ENCODE measurements around the gene TNS3.

The TNS3 gene

DNA sequence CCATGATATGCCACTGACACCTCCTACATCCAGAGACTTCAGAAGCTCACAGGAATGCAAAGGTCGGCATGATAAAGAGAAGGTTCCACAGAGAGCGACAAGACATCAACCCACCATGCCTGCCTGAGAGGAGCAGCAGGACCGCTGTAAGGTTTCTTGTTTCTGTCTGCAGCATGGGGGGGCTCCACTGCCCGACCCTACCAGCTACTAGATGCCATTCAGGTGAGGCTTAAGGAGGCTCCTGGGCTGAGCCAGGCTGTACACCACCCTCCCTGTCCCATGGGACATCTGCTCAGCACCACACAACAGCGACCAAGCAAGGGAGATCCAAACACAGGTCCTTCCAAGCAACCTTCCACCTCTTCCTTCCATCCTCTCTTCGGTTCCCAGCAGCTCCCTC lies 234.6 kb downstream of the TNS3 start:
- DNase-seq (ENCODE audit: low read depth in 2 of 2) = no peak

- DNase-seq (ENCODE audit: low read depth in 2 of 2) = no peak
Measured at GRCh38 chr7:47346377-47346914, 235.5 kb downstream of the TNS3 start.

- no peak for DNase-seq (ENCODE audit: low read depth in 2 of 2)
Measured at GRCh38 chr7:47345857-47346298, 236.0 kb downstream of the TNS3 start.

DNA sequence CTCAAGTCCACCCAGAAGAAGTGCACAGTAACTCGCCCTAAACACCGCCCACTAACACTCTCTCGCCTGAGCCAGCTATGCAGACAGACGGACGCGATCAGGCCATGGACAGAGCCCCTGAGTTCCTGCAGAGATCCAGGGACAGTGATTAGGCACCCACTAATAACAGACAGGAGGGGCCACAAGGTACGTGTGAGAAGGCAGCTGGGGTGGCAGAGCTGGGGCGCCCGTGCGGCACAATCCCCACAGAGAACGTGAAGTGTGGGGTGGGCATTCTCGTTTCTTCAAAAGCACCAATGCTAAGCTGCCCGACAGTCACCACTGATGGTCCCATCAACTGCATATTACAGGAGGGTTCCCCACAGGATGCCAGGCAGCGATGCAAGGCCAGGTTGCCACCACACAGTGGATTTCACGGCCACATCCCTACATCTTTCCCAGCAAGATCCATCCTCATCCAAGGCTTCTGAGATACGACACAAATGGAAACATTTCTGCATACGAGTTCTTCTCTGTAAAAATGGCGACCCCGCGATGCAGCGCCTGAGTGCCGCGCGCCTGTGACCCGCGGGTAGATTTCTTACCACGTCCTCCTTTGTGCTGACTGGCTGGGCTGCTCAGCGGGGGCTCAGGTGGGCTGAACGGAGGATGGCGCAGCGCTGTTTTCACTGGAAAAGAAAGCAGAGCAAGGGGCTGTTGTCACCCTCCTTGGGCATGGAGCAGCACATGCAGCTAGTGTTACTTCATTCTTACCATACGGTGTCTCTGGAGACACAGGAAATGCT lies 237.5 kb downstream of the TNS3 start:
- no peak for DNase-seq (ENCODE audit: low read depth in 2 of 2)

GRCh38 chr7:47343061-47343455 lies 238.9 kb downstream of the TNS3 start:
- DNase-seq (ENCODE audit: low read depth in 2 of 2) = no peak

GRCh38 chr7:47342296-47343060 lies 239.4 kb downstream of the TNS3 start:
- DNase-seq (ENCODE audit: low read depth in 2 of 2) = no peak

DNA sequence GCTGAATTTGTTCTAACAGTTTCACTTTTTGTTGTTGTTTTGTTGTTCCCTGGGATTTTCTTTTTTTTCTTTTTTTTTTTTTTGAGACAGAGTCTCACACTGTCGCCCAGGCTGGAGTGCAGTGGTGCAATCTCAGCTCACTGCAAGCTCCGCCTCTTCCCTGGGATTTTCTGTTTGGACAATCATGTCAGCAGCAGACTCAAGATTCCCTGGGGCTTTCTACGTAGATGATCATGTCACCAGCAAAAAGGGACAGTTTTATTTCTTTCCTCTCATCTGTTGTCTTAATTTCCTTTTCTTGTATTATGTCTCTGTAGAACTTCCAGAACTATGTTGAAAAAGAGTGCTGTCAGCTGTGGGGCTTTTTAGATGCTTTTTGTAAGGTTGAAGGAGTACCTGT lies 241.4 kb downstream of the TNS3 start:
- DNase-seq (ENCODE audit: low read depth in 2 of 2) = no peak

DNA sequence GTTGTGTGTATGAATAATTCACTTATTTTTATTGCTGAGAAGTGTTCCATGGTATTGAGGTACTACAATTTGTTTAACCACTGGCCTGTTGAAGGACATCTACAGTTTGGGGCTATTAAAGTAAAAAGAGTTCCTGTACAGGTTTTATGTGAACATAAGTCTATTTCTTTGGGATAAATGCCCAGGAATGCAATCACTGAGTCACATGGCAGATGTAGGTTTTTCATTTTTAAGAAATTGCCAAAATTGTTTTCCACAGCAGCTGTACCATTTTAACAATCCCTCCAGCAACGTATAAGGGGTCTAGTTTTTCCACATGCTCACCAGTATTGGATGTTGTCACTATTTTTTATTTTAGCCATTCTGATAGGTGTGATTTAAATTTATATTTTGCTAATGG lies 243.9 kb downstream of the TNS3 start:
- DNase-seq (ENCODE audit: low read depth in 2 of 2) = no peak

GRCh38 chr7:47337531-47337930 lies 244.4 kb downstream of the TNS3 start:
- DNase-seq (ENCODE audit: low read depth in 2 of 2) = no peak

DNA sequence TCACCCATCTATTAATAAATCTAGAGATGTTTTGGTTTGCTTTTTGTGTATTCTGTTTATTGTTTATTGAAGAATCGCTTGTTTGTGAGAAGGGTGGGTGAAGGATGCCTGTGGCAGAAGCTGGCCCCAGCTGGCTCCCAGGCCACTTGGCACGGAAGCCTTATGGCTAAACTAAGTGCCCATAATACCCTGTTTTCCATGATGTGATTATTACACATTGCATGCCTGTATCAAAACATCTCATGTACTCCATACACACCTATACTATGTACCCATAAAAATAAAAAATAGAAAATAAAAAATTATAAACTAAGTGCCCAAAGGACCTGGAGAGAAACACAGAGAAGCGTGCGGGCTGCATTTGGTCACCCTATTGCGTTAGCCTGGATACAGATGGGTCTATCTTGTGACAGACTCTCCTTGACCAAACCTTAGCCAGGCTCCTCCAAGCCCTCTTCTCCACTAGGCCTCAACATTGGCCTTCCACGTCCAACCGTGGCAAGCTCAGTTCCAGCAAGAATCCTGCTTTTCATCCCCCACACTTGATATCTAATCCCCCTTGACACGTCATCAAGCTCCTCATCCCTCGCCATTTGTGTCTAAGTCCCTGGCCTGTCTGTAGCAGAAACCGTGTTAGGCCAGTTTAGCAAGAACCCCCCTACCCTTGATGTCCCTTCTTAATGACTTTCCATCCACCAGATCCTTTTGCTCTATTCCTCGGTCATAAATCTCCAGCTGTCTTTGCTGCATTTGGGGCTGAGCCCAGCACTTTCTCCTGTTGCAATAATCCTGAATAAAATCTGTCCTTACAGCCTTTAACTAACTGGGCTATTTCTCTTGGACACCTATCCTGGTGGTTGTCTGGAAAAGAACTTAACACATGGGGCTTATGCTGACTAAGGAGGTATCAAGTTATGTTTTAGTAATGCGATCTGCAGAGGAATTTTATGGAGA lies 245.2 kb downstream of the TNS3 start:
- DNase-seq (ENCODE audit: low read depth in 2 of 2) = no peak

DNA sequence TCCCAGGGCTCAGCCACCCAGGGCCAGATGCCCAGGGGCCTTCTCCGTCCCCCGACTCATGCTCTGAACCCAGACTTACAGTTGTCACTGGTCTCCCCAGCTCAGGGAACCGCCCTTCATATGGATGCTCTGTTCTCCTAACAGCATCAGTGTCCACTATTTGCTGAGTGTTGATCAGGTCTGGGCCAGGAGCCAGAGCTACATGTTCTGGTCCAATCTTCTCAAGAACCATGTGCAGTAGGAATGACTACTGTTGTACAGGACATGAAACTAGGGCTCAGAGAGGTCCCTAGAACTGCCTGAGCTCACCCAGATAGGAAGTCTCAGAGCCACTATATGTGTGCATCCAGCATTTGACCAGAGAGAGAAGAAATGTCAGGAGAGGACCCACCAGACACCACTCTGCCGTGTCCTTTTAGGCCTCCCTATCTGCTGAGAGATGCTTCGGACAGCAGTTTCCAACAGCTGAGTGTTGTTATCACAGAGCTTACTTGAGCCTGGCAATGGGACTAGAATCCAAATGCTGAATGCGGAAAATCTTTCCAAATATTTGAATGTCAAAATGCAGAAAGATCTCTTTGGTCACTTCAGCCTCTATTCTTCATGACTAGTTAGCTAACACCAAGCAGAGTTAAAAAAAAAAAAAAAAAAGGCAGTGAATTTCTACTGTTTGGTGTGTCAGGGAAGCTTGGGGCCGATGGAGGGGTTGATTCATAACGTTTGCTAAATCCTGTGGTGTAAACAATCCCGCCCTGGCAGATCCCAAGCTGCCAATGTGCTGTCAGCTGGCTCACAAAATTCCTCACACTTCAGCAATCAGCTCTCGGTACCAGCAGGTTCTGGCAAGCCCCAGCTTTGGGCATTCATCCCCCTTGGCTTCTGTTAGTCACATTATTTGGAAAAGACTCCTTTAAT lies 246.1 kb downstream of the TNS3 start:
- no peak for DNase-seq (ENCODE audit: low read depth in 2 of 2)

GRCh38 chr7:47335071-47335470 lies 246.8 kb downstream of the TNS3 start:
- no peak for DNase-seq (ENCODE audit: low read depth in 2 of 2)

DNA sequence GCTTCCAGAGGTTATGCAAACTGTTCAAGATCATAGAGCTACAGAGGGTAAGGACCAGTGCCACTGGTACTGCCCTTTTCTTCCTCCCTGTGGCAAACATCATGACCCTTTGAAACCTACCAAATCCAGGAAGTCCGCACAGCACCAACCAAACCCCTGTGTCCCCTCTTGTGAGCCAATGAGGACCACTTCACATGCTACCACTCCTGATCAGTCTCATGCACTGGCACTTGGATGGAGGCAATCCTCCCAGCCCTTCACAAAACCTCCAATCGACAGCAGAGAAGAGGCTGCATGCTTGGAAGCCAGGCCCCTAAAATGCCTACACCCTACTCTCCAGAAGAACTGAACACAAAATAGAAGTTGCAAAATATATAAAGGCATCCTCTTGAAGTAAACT lies 248.0 kb downstream of the TNS3 start:
- no peak for DNase-seq (ENCODE audit: low read depth in 2 of 2)

GRCh38 chr7:47333554-47333887 lies 248.4 kb downstream of the TNS3 start:
- no peak for DNase-seq (ENCODE audit: low read depth in 2 of 2)

DNA sequence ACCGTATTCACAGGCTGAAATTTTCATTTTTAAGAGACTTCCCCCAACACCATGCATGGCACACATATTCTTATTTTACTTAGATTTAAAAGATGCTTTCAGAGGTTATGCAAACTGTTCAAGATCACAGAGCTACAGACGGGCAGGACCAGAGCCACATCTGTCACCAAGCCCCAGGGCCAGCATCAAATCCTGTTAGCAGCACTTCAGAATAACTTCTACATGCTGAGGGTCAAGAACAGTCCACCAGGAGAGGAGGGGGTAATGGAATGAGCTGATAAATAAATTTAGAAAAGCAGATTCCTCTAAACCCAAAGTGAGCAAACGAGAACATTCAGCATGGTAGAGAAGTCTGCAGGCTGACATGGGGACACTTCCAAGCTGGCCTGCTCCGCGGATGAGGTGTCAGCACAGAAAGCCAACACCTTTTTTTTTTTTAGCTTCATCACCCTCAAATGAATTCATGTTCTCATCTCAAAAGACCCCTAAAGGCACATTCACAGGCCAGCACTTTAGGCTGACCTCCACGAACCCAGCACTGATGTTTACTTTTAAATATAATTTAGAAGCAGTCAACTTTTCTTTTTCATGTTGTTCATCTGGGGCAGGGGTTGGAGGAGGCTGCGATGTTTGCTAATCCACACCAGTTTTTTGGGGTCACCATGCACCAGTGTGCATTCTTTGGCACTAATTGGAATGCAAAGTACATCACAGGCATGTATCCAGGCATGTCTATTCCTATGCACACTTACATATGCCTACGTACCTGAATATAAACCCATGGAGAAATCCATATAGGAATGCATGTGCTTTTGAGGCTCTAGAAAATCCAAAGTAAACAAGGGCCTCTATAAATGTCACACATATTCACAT lies 249.0 kb downstream of the TNS3 start:
- no peak for DNase-seq (ENCODE audit: low read depth in 2 of 2)

GRCh38 chr7:47332213-47332612 lies 249.7 kb downstream of the TNS3 start:
- no peak for DNase-seq (ENCODE audit: low read depth in 2 of 2)

DNA sequence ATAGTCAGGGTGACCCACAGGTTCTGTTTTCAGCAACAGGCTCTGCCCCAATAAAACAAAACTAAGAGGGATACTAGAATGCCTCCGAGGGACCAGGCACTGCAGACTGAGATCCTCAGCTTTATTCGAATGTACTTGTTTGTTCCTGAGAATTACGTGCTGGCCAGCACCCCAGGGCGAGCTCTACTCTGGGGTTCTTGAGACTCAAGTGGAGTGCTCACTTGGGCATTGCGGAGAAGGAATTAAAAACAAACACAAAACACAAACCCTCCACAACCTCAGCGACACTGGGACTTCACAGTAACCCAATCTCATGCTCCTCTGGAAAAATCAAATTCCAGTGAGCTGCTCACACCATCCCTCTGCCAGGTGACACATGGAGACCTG lies 250.7 kb downstream of the TNS3 start:
- DNase-seq (ENCODE audit: low read depth in 2 of 2) = no peak

GRCh38 chr7:47330561-47331178 lies 251.2 kb downstream of the TNS3 start:
- DNase-seq (ENCODE audit: low read depth in 2 of 2) = no peak

DNA sequence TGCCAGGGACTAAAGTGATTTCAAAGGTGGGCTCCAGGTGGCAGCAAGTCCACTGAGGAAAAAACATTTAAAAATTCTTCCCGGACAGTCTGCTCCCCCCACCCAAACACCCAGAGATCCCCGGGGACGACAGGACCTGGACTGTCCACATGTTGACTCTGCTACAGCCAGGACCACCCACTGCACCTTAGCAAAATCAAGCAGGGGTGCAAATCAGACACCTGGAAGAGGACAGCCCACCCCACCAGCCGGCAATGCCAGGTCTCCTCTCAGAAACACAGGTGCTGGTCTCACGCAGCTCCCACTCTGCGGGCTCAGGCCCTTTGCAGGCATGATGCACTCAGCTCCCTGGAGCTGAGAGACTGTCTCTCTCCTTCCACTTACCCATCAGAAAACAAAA lies 251.9 kb downstream of the TNS3 start:
- DNase-seq (ENCODE audit: low read depth in 2 of 2) = no peak
